CD4-positive, CD25-positive, alpha-beta regulatory T cell (primary cell): Measurements from ENCODE around the gene ATP2A3. TPM values are rescaled to one million over a fixed set of nuclear protein-coding genes. Genes with fewer than 3 reads are reported as not detected.

ENCODE experiments used
- ATAC-seq, 2 donors: fragments of 150-1000 bp; cut with Tn5 transposase; one replicate each; pipeline ENCODE4 v1.10.0; 2021; ENCODE audit warnings: low read depth in 2 of 2, moderate number of reproducible peaks in 2 of 2, moderate library complexity in 1 of 2
- DNase-seq, 3 donors: peaks; one replicate each; pipeline versions ENCODE4 v3.0.0 to v3.0.0-alpha.2; 2012 to 2022; ENCODE audit warnings: mixed read lengths in 1 of 3
- H3K27ac ChIP-seq: one replicate; pipeline ENCODE4 v1.7.0; 2013; ENCODE audit warnings: mild to moderate bottlenecking, low read length; ENCODE audit not compliant: insufficient read depth, poor library complexity, severe bottlenecking
- H3K27me3 ChIP-seq: one replicate; pipeline ENCODE4 v1.7.0; 2013; ENCODE audit warnings: low read length; ENCODE audit not compliant: control insufficient read depth, insufficient read depth
- H3K36me3 ChIP-seq: one replicate; pipeline ENCODE4 v1.7.0; 2013; ENCODE audit warnings: mild to moderate bottlenecking, low read length, moderate library complexity; ENCODE audit not compliant: control insufficient read depth, insufficient read depth
- H3K4me1 ChIP-seq: 2 replicates; pipeline ENCODE4 v1.7.0; 2013; ENCODE audit warnings: mild to moderate bottlenecking, low read length; ENCODE audit not compliant: insufficient read depth, control insufficient read depth, poor library complexity, severe bottlenecking
- H3K4me3 ChIP-seq: one replicate; pipeline ENCODE4 v1.7.0; 2013; ENCODE audit warnings: low read depth, mild to moderate bottlenecking, low read length, moderate library complexity
- H3K9me3 ChIP-seq, 2 experiments: 1 replicate in 1 of 2; 2 replicates in 1 of 2; pipeline ENCODE4 v1.7.0; 2013; ENCODE audit warnings: low read length in 2 of 2, mild to moderate bottlenecking in 1 of 2, moderate library complexity in 1 of 2; ENCODE audit not compliant: control insufficient read depth in 2 of 2
- H3K27ac Mint-ChIP-seq, 3 donors: one replicate each; pipeline ENCODE4 v1.8.0; 2020 to 2022; ENCODE audit warnings: mild to moderate bottlenecking in 3 of 3, mixed read lengths in 3 of 3, moderate library complexity in 2 of 3
- H3K27me3 Mint-ChIP-seq: one replicate; pipeline ENCODE4 v1.8.0; 2022; ENCODE audit warnings: mild to moderate bottlenecking, mixed read lengths
- H3K36me3 Mint-ChIP-seq: one replicate; pipeline ENCODE4 v1.8.0; 2020; ENCODE audit warnings: mixed read lengths
- H3K4me1 Mint-ChIP-seq, 4 donors: one replicate each; pipeline ENCODE4 v1.8.0; 2020 to 2022; ENCODE audit warnings: mixed read lengths in 4 of 4, mild to moderate bottlenecking in 1 of 4
- H3K4me3 Mint-ChIP-seq, 4 donors: one replicate each; pipeline ENCODE4 v1.8.0; 2020 to 2022; ENCODE audit warnings: mild to moderate bottlenecking in 4 of 4, mixed read lengths in 4 of 4, moderate library complexity in 3 of 4
- H3K9me3 Mint-ChIP-seq, 7 donors: one replicate each; pipeline ENCODE4 v1.8.0; 2020 to 2022; ENCODE audit warnings: mixed read lengths in 7 of 7, mild to moderate bottlenecking in 3 of 7, moderate library complexity in 2 of 7
- polyA plus RNA-seq, 4 donors: library from polyadenylated mRNA; unstranded; fragments of 300-500 nt; fragmentation: Illumina TruSeq; gene quantifications; one replicate each; pipeline ENCODE4 v1.2.3, GENCODE V29; 2021
- total RNA-seq: library from RNA; stranded (reverse); gene quantifications from one replicate; pipeline ENCODE4 v1.2.3, GENCODE V29; 2022

Gene ATP2A3
- total and polyA plus RNA-seq, 5 donors from 2014 or later = 33.5 to 306 (median 43.8) TPM

GRCh38 chr17:3954976-3955672 is 9.1 kb downstream of the ATP2A3 start:
- Mint-ChIP-seq H3K9me3 (no peaks in the 10 kb centered on the region), H3K4me3 (no peak overlapping the region), H3K36me3 (peaks cover 9% of the 10 kb centered on the region), H3K27ac (peak overlapping the region in 2 of 3 donors; percentile 20 to 46), H3K27me3 (no peaks in the 10 kb centered on the region), H3K4me1 (peaks cover 8 to 48% (median 13%) of the 10 kb centered on the region in 4 donors)
- H3K9me3 ChIP-seq = no peaks in the 10 kb centered on the region
- H3K4me3 ChIP-seq = no peak overlapping the region
- DNase-seq (no peak), ATAC-seq (no peak)
- no peak overlapping the region for H3K27ac ChIP-seq
- peaks cover 54% of the 10 kb centered on the region for H3K36me3 ChIP-seq
- H3K4me1 ChIP-seq = peaks cover 20% of the 10 kb centered on the region
- H3K27me3 ChIP-seq = no peaks in the 10 kb centered on the region

DNA sequence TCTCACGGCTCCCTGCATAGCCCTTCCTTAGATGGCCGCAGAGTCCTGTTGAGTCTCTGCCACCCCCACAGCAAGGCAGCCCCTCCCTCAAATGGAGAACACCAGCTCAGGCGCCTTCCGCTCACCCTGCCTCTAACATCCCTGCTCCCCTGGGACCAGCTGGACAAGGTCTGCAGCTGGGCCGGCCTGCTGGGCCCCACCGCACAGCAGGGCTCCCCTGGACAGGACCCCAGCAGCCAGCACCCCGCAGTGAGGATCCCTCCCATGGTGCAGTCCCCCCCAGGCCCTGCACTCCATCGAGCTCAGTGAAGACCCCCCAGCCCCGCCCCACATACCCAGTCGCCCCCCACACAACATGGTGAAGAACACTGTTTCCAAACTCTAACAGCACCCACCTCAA is 10.2 kb downstream of the ATP2A3 start:
- Mint-ChIP-seq H3K4me1 (peaks cover 8 to 38% (median 11%) of the 10 kb centered on the region in 4 donors), H3K4me3 (no peak overlapping the region), H3K27me3 (no peaks in the 10 kb centered on the region), H3K27ac (peak overlapping the region in 1 of 3 donors; percentile 9), H3K9me3 (no peaks in the 10 kb centered on the region), H3K36me3 (peaks cover 14% of the 10 kb centered on the region)
- Histone ChIP-seq H3K9me3 (no peaks in the 10 kb centered on the region), H3K4me1 (peaks cover 10% of the 10 kb centered on the region), H3K27ac (no peak overlapping the region), H3K4me3 (no peak overlapping the region), H3K27me3 (no peaks in the 10 kb centered on the region), H3K36me3 (peaks cover 59% of the 10 kb centered on the region)
- DNase-seq = no peak
- ATAC-seq = no peak

GRCh38 chr17:3953542-3953941 is 10.7 kb downstream of the ATP2A3 start:
- Mint-ChIP-seq H3K4me3 (no peak overlapping the region), H3K27ac (no peak overlapping the region), H3K9me3 (no peaks in the 10 kb centered on the region), H3K27me3 (no peaks in the 10 kb centered on the region), H3K4me1 (peaks cover 8 to 36% (median 11%) of the 10 kb centered on the region in 4 donors), H3K36me3 (peaks cover 14% of the 10 kb centered on the region)
- ATAC-seq = no peak
- DNase-seq = no peak
- Histone ChIP-seq H3K9me3 (no peaks in the 10 kb centered on the region), H3K4me1 (peaks cover 6% of the 10 kb centered on the region), H3K4me3 (no peak overlapping the region), H3K36me3 (peaks cover 60% of the 10 kb centered on the region), H3K27ac (no peak overlapping the region), H3K27me3 (no peaks in the 10 kb centered on the region)

GRCh38 chr17:3952186-3952585 is 12.1 kb downstream of the ATP2A3 start:
- Mint-ChIP-seq H3K4me3 (no peak overlapping the region), H3K9me3 (no peaks in the 10 kb centered on the region), H3K27me3 (no peaks in the 10 kb centered on the region), H3K36me3 (peaks cover 19% of the 10 kb centered on the region), H3K4me1 (peaks cover 4 to 23% (median 6%) of the 10 kb centered on the region in 4 donors), H3K27ac (no peak overlapping the region)
- Histone ChIP-seq H3K27me3 (no peaks in the 10 kb centered on the region), H3K9me3 (no peaks in the 10 kb centered on the region), H3K36me3 (peaks cover 63% of the 10 kb centered on the region), H3K4me1 (peaks cover under 1% of the 10 kb centered on the region), H3K27ac (no peak overlapping the region), H3K4me3 (no peak overlapping the region)
- DNase-seq = no peak
- ATAC-seq = no peak

DNA sequence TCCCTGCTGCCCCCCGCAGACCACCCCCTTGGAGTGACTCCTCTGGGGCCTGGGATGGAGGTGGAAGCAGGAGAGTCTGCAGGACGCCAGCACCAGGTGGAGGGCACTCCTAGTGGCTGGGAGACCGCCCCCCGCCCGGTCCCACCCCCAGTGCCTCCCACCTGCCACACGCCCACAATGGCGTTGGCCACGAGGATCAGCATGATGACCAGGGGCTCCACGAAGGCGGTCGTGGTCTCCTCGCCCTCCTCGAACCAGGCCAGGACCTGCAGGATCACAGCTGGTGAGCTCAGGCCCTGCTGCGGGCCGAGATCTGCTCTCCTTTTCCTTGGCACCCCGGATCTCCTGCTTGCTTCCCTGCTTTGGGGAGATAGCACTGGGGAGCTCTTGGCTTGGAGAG is 12.8 kb downstream of the ATP2A3 start:
- Mint-ChIP-seq H3K4me3 (no peak overlapping the region), H3K27me3 (no peaks in the 10 kb centered on the region), H3K36me3 (peaks cover 16% of the 10 kb centered on the region), H3K4me1 (peaks cover 0 to 16% (median 0%) of the 10 kb centered on the region in 4 donors), H3K9me3 (no peaks in the 10 kb centered on the region), H3K27ac (peak overlapping the region in 1 of 3 donors; percentile 52)
- H3K4me3 ChIP-seq = no peak overlapping the region
- peaks cover 63% of the 10 kb centered on the region for H3K36me3 ChIP-seq
- DNase-seq (no peak), ATAC-seq (no peak)
- no peaks in the 10 kb centered on the region for H3K27me3 ChIP-seq
- no peaks in the 10 kb centered on the region for H3K9me3 ChIP-seq
- H3K27ac ChIP-seq = no peak overlapping the region
- no peaks in the 10 kb centered on the region for H3K4me1 ChIP-seq

GRCh38 chr17:3951003-3951402 is 13.2 kb downstream of the ATP2A3 start:
- H3K9me3 Mint-ChIP-seq = no peaks in the 10 kb centered on the region
- no peak for DNase-seq
- no peaks in the 10 kb centered on the region for H3K27me3 Mint-ChIP-seq
- Histone ChIP-seq H3K27me3 (no peaks in the 10 kb centered on the region), H3K9me3 (no peaks in the 10 kb centered on the region), H3K4me1 (no peaks in the 10 kb centered on the region), H3K36me3 (peaks cover 61% of the 10 kb centered on the region), H3K27ac (no peak overlapping the region), H3K4me3 (no peak overlapping the region)
- no peak overlapping the region for H3K4me3 Mint-ChIP-seq
- H3K4me1 Mint-ChIP-seq = peaks cover 0 to 11% (median 0%) of the 10 kb centered on the region in 4 donors
- H3K27ac Mint-ChIP-seq = no peak overlapping the region
- ATAC-seq = no peak
- peaks cover 16% of the 10 kb centered on the region for H3K36me3 Mint-ChIP-seq

DNA sequence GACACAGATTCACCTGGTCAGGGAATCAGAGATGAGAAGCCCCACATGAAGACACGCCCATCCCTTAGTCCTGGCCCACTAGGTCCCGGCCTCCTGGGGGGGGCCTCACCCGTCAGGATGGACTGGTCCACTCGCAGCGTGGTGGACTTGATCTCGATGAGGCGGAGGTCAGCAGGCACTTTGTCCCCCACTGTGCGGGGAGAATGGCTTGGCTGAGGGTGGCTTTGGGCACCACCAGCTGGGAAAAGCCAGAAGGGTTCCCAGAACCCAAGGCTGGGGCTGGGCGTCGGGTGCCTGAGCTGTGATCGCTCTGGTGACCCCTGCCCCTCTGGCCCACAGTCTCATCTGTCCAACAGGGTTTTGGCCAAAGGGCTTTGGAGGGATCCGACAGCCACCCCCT is 13.7 kb downstream of the ATP2A3 start:
- Mint-ChIP-seq H3K4me1 (peaks cover 0 to 9% (median 0%) of the 10 kb centered on the region in 4 donors), H3K4me3 (no peak overlapping the region), H3K27me3 (no peaks in the 10 kb centered on the region), H3K9me3 (no peaks in the 10 kb centered on the region), H3K36me3 (peaks cover 19% of the 10 kb centered on the region), H3K27ac (no peak overlapping the region)
- Histone ChIP-seq H3K36me3 (peaks cover 64% of the 10 kb centered on the region), H3K27ac (no peak overlapping the region), H3K4me1 (no peaks in the 10 kb centered on the region), H3K4me3 (no peak overlapping the region), H3K27me3 (no peaks in the 10 kb centered on the region), H3K9me3 (no peaks in the 10 kb centered on the region)
- ATAC-seq (no peak), DNase-seq (no peak)

GRCh38 chr17:3949418-3949817 is 14.8 kb downstream of the ATP2A3 start:
- Histone ChIP-seq H3K27ac (no peak overlapping the region), H3K9me3 (no peaks in the 10 kb centered on the region), H3K36me3 (peaks cover 67% of the 10 kb centered on the region), H3K4me1 (no peaks in the 10 kb centered on the region), H3K27me3 (no peaks in the 10 kb centered on the region), H3K4me3 (no peak overlapping the region)
- Mint-ChIP-seq H3K27me3 (no peaks in the 10 kb centered on the region), H3K27ac (no peak overlapping the region), H3K4me1 (peaks cover 0 to 3% (median 0%) of the 10 kb centered on the region in 4 donors), H3K9me3 (no peaks in the 10 kb centered on the region), H3K36me3 (peaks cover 21% of the 10 kb centered on the region), H3K4me3 (no peak overlapping the region)
- ATAC-seq = no peak
- no peak for DNase-seq
